GM12878 (cell line): ENCODE measurements around the gene ISCU. TPM values are rescaled to one million over a fixed set of nuclear protein-coding genes. Genes with fewer than 3 reads are reported as not detected.

Source experiments
- ATAC-seq: fragments of 200-7000 bp; cut with Tn5 transposase; 3 replicates; pipeline ENCODE4 v1.9.1; 2020; ENCODE audit warnings: mild to moderate bottlenecking, moderate library complexity
- BruUV-seq: library from RNA; stranded (reverse); fragments of 400-500 nt; replicated peaks from 2 replicates; lab custom pipeline; 2021; lab: Mats Ljungman, UMichigan
- CTCF ChIA-PET: fragments of 300-600 bp; sonication (Branson Sonifier 250); formaldehyde crosslinking; extraction: SDS; loops from one replicate; lab custom pipeline; 2021; ENCODE audit warnings: inconsistent platforms; lab: Yijun Ruan, JAX
- POLR2A ChIA-PET: fragments of 350-600 bp; formaldehyde crosslinking; extraction: SDS; loops from one replicate; lab custom pipeline; 2021; ENCODE audit warnings: inconsistent platforms; lab: Charles Lee
- RAD21 ChIA-PET: fragments of 300-600 bp; sonication (Branson Sonifier 250); formaldehyde crosslinking; loops from one replicate; lab custom pipeline; 2023; ENCODE audit warnings: antibody characterized with exemption; ENCODE audit not compliant: unreplicated experiment; lab: Charles Lee
- SMC1A ChIA-PET: fragments of 300-600 bp; sonication (Branson Sonifier 250); formaldehyde crosslinking; loops from one replicate; lab custom pipeline; 2023; ENCODE audit not compliant: unreplicated experiment, uncharacterized antibody; lab: Charles Lee
- DNase-seq: peaks from one replicate; pipeline ENCODE4 v3.0.0-alpha.2; 2011; ENCODE audit warnings: low read depth, low spot score
- FAIRE-seq: peaks from 3 replicates; lab custom pipeline; 2011; peaks lifted over from hg19 to GRCh38; lab: Jason Lieb, UNC
- H2AFZ ChIP-seq: 2 replicates; pipeline ENCODE4 v1.6.0; 2011; ENCODE audit warnings: low read depth, low read length, control low read depth; ENCODE audit not compliant: control insufficient read depth
- H3K27ac ChIP-seq: 2 replicates; pipeline ENCODE4 v1.5.1; 2011; ENCODE audit warnings: control low read depth; ENCODE audit not compliant: control insufficient read depth, insufficient read depth
- H3K27me3 ChIP-seq, 2 experiments: replicated peaks in 1 of 2; 2 replicates each; pipeline versions ENCODE4 v1.6.0 to v1.6.1; 2011; ENCODE audit warnings: low read length in 1 of 2; ENCODE audit not compliant: control insufficient read depth in 2 of 2, insufficient read depth in 2 of 2
- H3K36me3 ChIP-seq, 2 experiments: 2 replicates each; pipeline ENCODE4 v1.5.1; 2011; ENCODE audit warnings: low read length in 1 of 2; ENCODE audit not compliant: control insufficient read depth in 2 of 2, insufficient read depth in 2 of 2
- H3K4me1 ChIP-seq: 2 replicates; pipeline ENCODE4 v1.6.1; 2011; ENCODE audit warnings: mild to moderate bottlenecking, low read length, moderate library complexity, mixed read lengths; ENCODE audit not compliant: control insufficient read depth, insufficient read depth
- H3K4me2 ChIP-seq: 2 replicates; pipeline ENCODE4 v1.6.0; 2011; ENCODE audit warnings: control low read depth; ENCODE audit not compliant: control insufficient read depth, insufficient read depth
- H3K4me3 ChIP-seq: fragments of 200-600 bp; sonication (generic); 2 replicates; pipeline ENCODE4 v1.5.1; 2016
- H3K79me2 ChIP-seq: 2 replicates; pipeline ENCODE4 v1.6.0; 2011; ENCODE audit warnings: low read length; ENCODE audit not compliant: control insufficient read depth, insufficient read depth
- H3K9ac ChIP-seq: 2 replicates; pipeline ENCODE4 v1.8.0; 2011; ENCODE audit warnings: low read length, control low read depth, mixed read lengths; ENCODE audit not compliant: control insufficient read depth, insufficient read depth
- H3K9me3 ChIP-seq: replicated peaks from 3 replicates; pipeline ENCODE4 v1.5.1; 2011; ENCODE audit warnings: mild to moderate bottlenecking, low read length; ENCODE audit not compliant: control insufficient read depth, insufficient read depth
- H4K20me1 ChIP-seq: 2 replicates; pipeline ENCODE4 v1.6.0; 2011; ENCODE audit not compliant: control insufficient read depth, insufficient read depth
- CEBPZ ChIP-seq: fragments of 150-350 bp; IDR thresholded peaks from 2 replicates; pipeline ENCODE4 v1.6.1; 2016; ENCODE audit warnings: low read depth, low read length
- CUX1 ChIP-seq: IDR thresholded peaks from 2 replicates; pipeline ENCODE4 v1.6.1; 2012; ENCODE audit warnings: improper control_type of control experiment, low read depth, low read length; ENCODE audit not compliant: insufficient replicate concordance
- ESRRA ChIP-seq: IDR thresholded peaks from 2 replicates; pipeline ENCODE4 v1.6.1; 2012; ENCODE audit warnings: mild to moderate bottlenecking, low read length, improper control_type of control experiment
- NR2C2 ChIP-seq: IDR thresholded peaks from 2 replicates; pipeline ENCODE4 v1.6.1; 2011; ENCODE audit warnings: borderline replicate concordance, low read depth; ENCODE audit not compliant: control insufficient read depth, insufficient read length
- RAD51 ChIP-seq: fragments of 450-650 bp; IDR thresholded peaks from 2 replicates; pipeline ENCODE4 v1.6.1; 2016; ENCODE audit warnings: moderate library complexity, mild to moderate bottlenecking, inconsistent platforms
- RB1 ChIP-seq: fragments of 450-650 bp; formaldehyde crosslinking; IDR thresholded peaks from 2 replicates; pipeline ENCODE4 v1.6.1; 2017; ENCODE audit warnings: mild to moderate bottlenecking, borderline replicate concordance
- SP1 ChIP-seq: IDR thresholded peaks from one replicate; pipeline ENCODE4 v1.6.1; 2011; ENCODE audit warnings: low read depth, low read length
- ZBTB11 ChIP-seq: fragments of 450-650 bp; formaldehyde crosslinking; IDR thresholded peaks from 2 replicates; pipeline ENCODE4 v1.5.0; 2022; ENCODE audit warnings: mild to moderate bottlenecking, missing genetic modification characterization
- ZNF207 ChIP-seq: fragments of 450-650 bp; IDR thresholded peaks from 2 replicates; pipeline ENCODE4 v1.6.1; 2014; ENCODE audit warnings: antibody characterized with exemption, mild to moderate bottlenecking, borderline replicate concordance
- WGBS: methylation state at CpG from one replicate; pipeline ENCODE4 v1.1.6; 2016; ENCODE audit warnings: low lambda C conversion rate; ENCODE audit not compliant: insufficient replicate concordance, insufficient coverage; ENCODE audit errors: missing lambda C conversion rate; 5-methylcytosine and 5-hydroxymethylcytosine counted together
- in situ Hi-C: fragments of 300-500 bp; cut with MboI; formaldehyde crosslinking; loops from 9 replicates; pipeline ENCODE4 v1.14.3; 2018; ENCODE audit warnings: mixed read lengths
- intact Hi-C: fragments of 100-400 bp; cut with micrococcal nuclease; formaldehyde crosslinking; loops from one replicate; pipeline ENCODE4 v1.14.2; 2022; ENCODE audit not compliant: unreplicated experiment
- polyA plus RNA-seq, 11 experiments: library from polyadenylated mRNA; depleted of rRNA in 4 of 11; unstranded in 6 of 11; stranded (reverse) in 5 of 11; fragments of >200 nt; fragmentation: Nextera tagmentation in 4 of 11; fragmentation: Illumina TruSeq in 1 of 11; extraction: Ambion mirVana in 4 of 11; extraction: Trizol in 1 of 11; gene quantifications; 1 replicate in 1 of 11; 2 replicates in 10 of 11; pipeline versions ENCODE4 v1.2.1 to v1.2.3, GENCODE V29; 2011 to 2016; ENCODE audit warnings: inconsistent platforms in 2 of 11, missing spikeins in 2 of 11, low read depth in 1 of 11
- total RNA-seq, 4 experiments: library from RNA; depleted of rRNA in 3 of 4; stranded (reverse); fragments of >200 nt in 3 of 4; fragmentation: Illumina TruSeq in 1 of 4; extraction: Trizol in 1 of 4; gene quantifications; 2 replicates each; pipeline versions ENCODE4 v1.2.1 to v1.2.3, GENCODE V29; 2013 to 2021

ISCU gene
- total and polyA plus RNA-seq, 10 of the 15 experiments (the other 5 are each of a cell fraction or from before 2014, with no cell fraction given) = 32.8 to 260 (median 127) TPM

- no peak for ATAC-seq
- no peaks in the 10 kb centered on the region for H3K9me3 ChIP-seq
Measured at GRCh38 chr12:108603743-108604142, 41.3 kb downstream of the ISCU start.

More at GRCh38 chr12:108603743-108604142, 41.3 kb downstream of the ISCU start:
- DNase-seq = no peak
- no peak for TF ChIP-seq ESRRA
- no peak for TF ChIP-seq ZNF207
- TF ChIP-seq CUX1 = no peak
- TF ChIP-seq RB1 = no peak
- TF ChIP-seq RAD51 = no peak
- TF ChIP-seq NR2C2 = no peak
- TF ChIP-seq SP1 = no peak
- TF ChIP-seq CEBPZ = no peak
- no peak for TF ChIP-seq ZBTB11
- 50% methylated on average over 4 of the region's 4 CpGs for WGBS
- no peak for FAIRE-seq
- RAD21 ChIA-PET = no interaction called here
- no TSS peak for BruUV-seq
- Histone ChIP-seq H3K36me3 (no peaks in the 10 kb centered on the region), H3K27ac (no peak overlapping the region), H2AFZ (no peak overlapping the region), H3K9ac (no peak overlapping the region), H3K27me3 (no peaks in the 10 kb centered on the region), H4K20me1 (no peaks in the 10 kb centered on the region), H3K4me1 (peaks cover 2% of the 10 kb centered on the region; the same call in 1 of the 2 replicates), H3K4me2 (no peak overlapping the region), H3K79me2 (no peaks in the 10 kb centered on the region), H3K4me3 (no peak overlapping the region)
- POLR2A ChIA-PET = no interaction called here
- intact Hi-C loops (loop anchor here (5.0 kb wide), 1 partner anchor 686 kb away; no protein-coding TSS in a partner anchor), in situ Hi-C loops (no loop called here)
- CTCF ChIA-PET = interaction anchor here (0.8 kb wide), 1 partner anchor 14 kb away, joined by 3 read pairs; no protein-coding TSS in a partner anchor
- SMC1A ChIA-PET = interaction anchor here (1.4 to 1.5 kb wide), 2 partner anchors 9 to 12 kb away, joined by 5 read pairs; no protein-coding TSS in a partner anchor
